Neural cell (in vitro differentiated cells): Measurements from ENCODE around the gene DPYD. TPM values are rescaled to one million over a fixed set of nuclear protein-coding genes. Genes with fewer than 3 reads are reported as not detected.
A peak's percentile ranks its signal among the peaks of the same experiment; 100 is the strongest.

Experiments used
- H2AFZ ChIP-seq: fragments of 200-600, 300-800 bp; sonication (generic), shearing (Covaris generic); 2 replicates; pipeline ENCODE4 v1.6.0; 2014; ENCODE audit warnings: low read depth, mild to moderate bottlenecking, antibody characterized with exemption, low read length, moderate library complexity
- H3F3A ChIP-seq: fragments of 200-600 bp; shearing (Covaris generic); 2 replicates; pipeline ENCODE4 v1.6.1; 2016; ENCODE audit warnings: mild to moderate bottlenecking, moderate library complexity, mixed read lengths, antibody characterized with exemption, low read length; ENCODE audit not compliant: insufficient read depth, poor library complexity, severe bottlenecking
- H3K27ac ChIP-seq: fragments of 200-600, 300-800 bp; sonication (generic), shearing (Covaris generic); 2 replicates; pipeline ENCODE4 v1.5.1; 2014; ENCODE audit warnings: mild to moderate bottlenecking, low read length, moderate library complexity
- H3K27me3 ChIP-seq: fragments of 300-800, 200-600 bp; sonication (generic), shearing (Covaris generic); 2 replicates; pipeline ENCODE4 v1.6.0; 2014; ENCODE audit warnings: mild to moderate bottlenecking, low read depth, low read length, moderate library complexity; ENCODE audit not compliant: insufficient read depth
- H3K36me3 ChIP-seq: fragments of 300-800, 200-600 bp; sonication (generic), shearing (Covaris generic); 2 replicates; pipeline ENCODE4 v1.5.1; 2014; ENCODE audit warnings: mild to moderate bottlenecking, antibody characterized with exemption, low read length, moderate library complexity; ENCODE audit not compliant: insufficient read depth
- H3K4me2 ChIP-seq: fragments of 300-800, 200-600 bp; sonication (generic), shearing (Covaris generic); 2 replicates; pipeline ENCODE4 v1.6.0; 2014; ENCODE audit warnings: mild to moderate bottlenecking, low read length
- H3K4me3 ChIP-seq: fragments of 300-800, 200-600 bp; sonication (generic), shearing (Covaris generic); 2 replicates; pipeline ENCODE4 v1.5.1; 2014; ENCODE audit warnings: mild to moderate bottlenecking, low read length, moderate library complexity
- H3K79me2 ChIP-seq: fragments of 200-600 bp; shearing (Covaris generic); replicated peaks from 2 replicates; pipeline ENCODE4 v1.6.0; 2014; ENCODE audit warnings: mild to moderate bottlenecking, low read length, moderate library complexity; ENCODE audit not compliant: insufficient read depth
- H3K9ac ChIP-seq: fragments of 300-800, 200-600 bp; sonication (generic), shearing (Covaris generic); 2 replicates; pipeline ENCODE4 v1.6.1; 2016; ENCODE audit warnings: mild to moderate bottlenecking, low read length, mixed read lengths
- H3K9me2 ChIP-seq: fragments of 200-600 bp; shearing (Covaris generic); 2 replicates; pipeline ENCODE4 v1.6.1; 2016; ENCODE audit warnings: mild to moderate bottlenecking, low read length, mixed read lengths; ENCODE audit not compliant: insufficient read depth
- H3K9me3 ChIP-seq: fragments of 200-600, 300-800 bp; sonication (generic), shearing (Covaris generic); 2 replicates; pipeline ENCODE4 v1.6.1; 2016; ENCODE audit warnings: mild to moderate bottlenecking, mixed run types, low read length, moderate library complexity, mixed read lengths
- H4K20me1 ChIP-seq: fragments of 200-600 bp; shearing (Covaris generic); 2 replicates; pipeline ENCODE4 v1.6.1; 2016; ENCODE audit warnings: mild to moderate bottlenecking, mixed run types; ENCODE audit not compliant: insufficient read depth
- CTCF ChIP-seq: fragments of 450-650 bp; IDR thresholded peaks from 2 replicates; pipeline ENCODE4 v1.5.1; 2014; ENCODE audit warnings: antibody characterized with exemption, mild to moderate bottlenecking, moderate library complexity; ENCODE audit not compliant: poor library complexity, severe bottlenecking
- EP300 ChIP-seq: fragments of 450-650 bp; conservative IDR thresholded peaks from 2 replicates; pipeline ENCODE4 v1.6.1; 2014; ENCODE audit warnings: antibody characterized with exemption, mild to moderate bottlenecking, moderate library complexity; ENCODE audit not compliant: poor library complexity, severe bottlenecking
- EZH2 ChIP-seq: fragments of 200-600, 300-800 bp; shearing (Covaris generic), sonication (generic); IDR thresholded peaks from 2 replicates; pipeline ENCODE4 v1.6.1; 2014; ENCODE audit warnings: antibody characterized with exemption, low read length, borderline replicate concordance, mild to moderate bottlenecking; ENCODE audit not compliant: insufficient read depth, poor library complexity, severe bottlenecking
- MXI1 ChIP-seq: fragments of 450-650 bp; conservative IDR thresholded peaks from 2 replicates; pipeline ENCODE4 v1.6.1; 2014; ENCODE audit warnings: antibody characterized with exemption, mild to moderate bottlenecking; ENCODE audit not compliant: poor library complexity, severe bottlenecking
- POLR2AphosphoS5 ChIP-seq: IDR thresholded peaks from 2 replicates; pipeline ENCODE4 v1.6.1; 2012
- RAD21 ChIP-seq: fragments of 450-650 bp; conservative IDR thresholded peaks from 2 replicates; pipeline ENCODE4 v1.6.1; 2014; ENCODE audit warnings: antibody characterized with exemption, mild to moderate bottlenecking, moderate library complexity
- REST ChIP-seq: IDR thresholded peaks from 2 replicates; pipeline ENCODE4 v1.6.1; 2012; ENCODE audit warnings: borderline replicate concordance
- SMC3 ChIP-seq: fragments of 450-650 bp; conservative IDR thresholded peaks from 2 replicates; pipeline ENCODE4 v1.6.1; 2014; ENCODE audit warnings: antibody characterized with exemption, mild to moderate bottlenecking, moderate library complexity; ENCODE audit not compliant: poor library complexity
- TAF1 ChIP-seq: IDR thresholded peaks from 2 replicates; pipeline ENCODE4 v1.6.1; 2012; ENCODE audit warnings: low read depth
- polyA plus RNA-seq: library from polyadenylated mRNA; depleted of rRNA; stranded (reverse); fragments of >200 nt; gene quantifications from 2 replicates; pipeline ENCODE4 v1.2.3, GENCODE V29; 2014

DPYD gene
- polyA plus RNA-seq, 1 donor from 2014 or later, result 6.7 TPM

DNA sequence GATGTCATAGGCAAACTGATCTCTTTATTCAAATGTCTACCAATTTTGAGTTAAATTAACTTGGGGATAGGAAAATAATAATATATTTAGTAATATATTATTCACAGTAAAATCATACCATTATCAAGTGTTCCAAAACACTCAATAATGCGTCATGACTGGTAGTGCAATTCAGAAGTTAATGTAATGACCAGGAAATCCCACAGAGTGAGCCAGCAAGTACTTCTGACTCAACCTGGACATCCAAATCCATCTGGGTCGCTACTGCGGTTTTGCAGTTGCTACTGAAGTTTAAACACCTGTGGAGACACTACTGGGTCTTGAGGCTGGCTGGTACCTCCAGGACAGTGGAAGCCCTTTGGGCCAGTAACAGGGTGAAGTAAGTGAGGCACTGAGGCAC is 44.8 kb downstream of the DPYD start:
- no peak overlapping the region for H3K4me3 ChIP-seq
- no peaks in the 10 kb centered on the region for H3K9me3 ChIP-seq
- H3K36me3 ChIP-seq, result no peaks in the 10 kb centered on the region
- H3K4me2 ChIP-seq, result no peak overlapping the region
- H3K79me2 ChIP-seq, result no peaks in the 10 kb centered on the region
- H3K9ac ChIP-seq, result no peak overlapping the region
- H3K27ac ChIP-seq, result no peak overlapping the region
- no peaks in the 10 kb centered on the region for H4K20me1 ChIP-seq
- H2AFZ ChIP-seq, result no peak overlapping the region
- H3K9me2 ChIP-seq, result no peaks in the 10 kb centered on the region
- no peaks in the 10 kb centered on the region for H3K27me3 ChIP-seq
- TF ChIP-seq TAF1 (no peak), CTCF (no peak), EZH2 (no peak), MXI1 (no peak), REST (no peak), EP300 (no peak), SMC3 (no peak), RAD21 (no peak), POLR2AphosphoS5 (no peak)
- no peaks in the 10 kb centered on the region for H3F3A ChIP-seq

- Histone ChIP-seq H3K4me3 (peak overlapping the region; percentile 30), H3K9ac (peak overlapping the region; percentile 11), H3F3A (no peaks in the 10 kb centered on the region), H4K20me1 (no peaks in the 10 kb centered on the region), H2AFZ (peak overlapping the region; percentile 17), H3K27me3 (no peaks in the 10 kb centered on the region), H3K36me3 (no peaks in the 10 kb centered on the region), H3K27ac (peak overlapping the region; percentile 7), H3K4me2 (peak overlapping the region; percentile 40), H3K79me2 (no peaks in the 10 kb centered on the region), H3K9me2 (no peaks in the 10 kb centered on the region), H3K9me3 (peaks cover 8% of the 10 kb centered on the region)
- no peak for TF ChIP-seq EP300
- no peak for TF ChIP-seq CTCF
- no peak for TF ChIP-seq SMC3
- no peak for TF ChIP-seq MXI1
- no peak for TF ChIP-seq EZH2
- no peak for TF ChIP-seq POLR2AphosphoS5
- TF ChIP-seq TAF1, result no peak
- TF ChIP-seq REST, result no peak
- TF ChIP-seq RAD21, result no peak
Observed at GRCh38 chr1:97870589-97870988, 50.2 kb downstream of the DPYD start.
